Neural cell (in vitro differentiated cells): ENCODE results near the gene NOP14.

ENCODE experiments used
- CTCF ChIP-seq: fragments of 450-650 bp; IDR thresholded peaks from 2 replicates; pipeline ENCODE4 v1.5.1; 2014; ENCODE audit warnings: antibody characterized with exemption, mild to moderate bottlenecking, moderate library complexity; ENCODE audit not compliant: poor library complexity, severe bottlenecking
- EZH2 ChIP-seq: fragments of 200-600, 300-800 bp; shearing (Covaris generic), sonication (generic); IDR thresholded peaks from 2 replicates; pipeline ENCODE4 v1.6.1; 2014; ENCODE audit warnings: antibody characterized with exemption, low read length, borderline replicate concordance, mild to moderate bottlenecking; ENCODE audit not compliant: insufficient read depth, poor library complexity, severe bottlenecking
- POLR2AphosphoS5 ChIP-seq: IDR thresholded peaks from 2 replicates; pipeline ENCODE4 v1.6.1; 2012
- SMC3 ChIP-seq: fragments of 450-650 bp; conservative IDR thresholded peaks from 2 replicates; pipeline ENCODE4 v1.6.1; 2014; ENCODE audit warnings: antibody characterized with exemption, mild to moderate bottlenecking, moderate library complexity; ENCODE audit not compliant: poor library complexity
- TAF1 ChIP-seq: IDR thresholded peaks from 2 replicates; pipeline ENCODE4 v1.6.1; 2012; ENCODE audit warnings: low read depth

- no peak for TF ChIP-seq POLR2AphosphoS5
- no peak for TF ChIP-seq CTCF
- no peak for TF ChIP-seq EZH2
- TF ChIP-seq SMC3, result no peak
- no peak for TF ChIP-seq TAF1
These were observed 38.9 kb downstream of the NOP14 start for GRCh38 chr4:2924286-2924685.
